K562 (cell line): ENCODE measurements around the gene SYS1. TPM values are rescaled to one million over a fixed set of nuclear protein-coding genes. Genes with fewer than 3 reads are reported as not detected.

Source experiments
- polyA plus RNA-seq, 8 experiments: library from polyadenylated mRNA; depleted of rRNA in 4 of 8; stranded (reverse) in 5 of 8; unstranded in 3 of 8; fragments of >200 nt; fragmentation: Nextera tagmentation in 2 of 8; fragmentation: Illumina TruSeq in 1 of 8; extraction: Ambion mirVana in 2 of 8; extraction: Trizol in 1 of 8; gene quantifications; 2 replicates each; pipeline versions ENCODE4 v1.2.1 to v1.2.3, GENCODE V29; 2011 to 2014; ENCODE audit warnings: inconsistent platforms in 1 of 8, missing spikeins in 1 of 8
- total RNA-seq, 7 experiments: library from RNA; depleted of rRNA in 6 of 7; stranded (reverse); fragments of >200 nt in 6 of 7; fragmentation: Illumina TruSeq in 2 of 7; extraction: Trizol in 2 of 7; gene quantifications; 2 replicates each; pipeline versions ENCODE4 v1.2.1 to v1.2.3, GENCODE V29; 2011 to 2021; ENCODE audit warnings: low replicate concordance in 1 of 7

SYS1 gene
- total and polyA plus RNA-seq, 9 of the 15 experiments (the other 6 are each of a cell fraction or from before 2014, with no cell fraction given), result 11.1 to 25.2 (median 17.5) TPM

Other genes starting within 250 kb of the SYS1 start
Only the 7 nearest of the 17 such genes appear.
- not detected in 2 replicates for gene RBPJL, start 56.3 kb upstream of the SYS1 start, total RNA-seq (2014; rRNA removed)
- gene RBPJL, start 56.3 kb upstream of the SYS1 start, total RNA-seq (2014; rRNA removed; fragmentation: Illumina TruSeq; extraction: Trizol), result not detected in 2 replicates
- not detected in 2 replicates for gene RBPJL, start 56.3 kb upstream of the SYS1 start, total RNA-seq (2015; rRNA removed; fragmentation: Illumina TruSeq; extraction: Trizol)
- gene RBPJL, start 56.3 kb upstream of the SYS1 start, total RNA-seq (2021), result not detected in 2 replicates
- gene RBPJL, start 56.3 kb upstream of the SYS1 start, polyA plus RNA-seq (2011; rRNA removed), result not detected in 2 replicates
- gene RBPJL, start 56.3 kb upstream of the SYS1 start, polyA plus RNA-seq (2014; fragmentation: Illumina TruSeq; extraction: Trizol), result not detected in 2 replicates
- not detected for gene RBPJL, start 56.3 kb upstream of the SYS1 start, polyA plus RNA-seq (2014; fragmentation: Nextera tagmentation; extraction: Ambion mirVana)
- gene RBPJL, start 56.3 kb upstream of the SYS1 start, polyA plus RNA-seq (2014; rRNA removed), result not detected in 2 replicates
- 0.09 and 0.24 TPM in 2 replicates for gene MATN4, start 54.9 kb upstream of the SYS1 start, total RNA-seq (2014; rRNA removed)
- not detected in 2 replicates for gene MATN4, start 54.9 kb upstream of the SYS1 start, total RNA-seq (2014; rRNA removed; fragmentation: Illumina TruSeq; extraction: Trizol)
- not detected in 2 replicates for gene MATN4, start 54.9 kb upstream of the SYS1 start, total RNA-seq (2015; rRNA removed; fragmentation: Illumina TruSeq; extraction: Trizol)
- 0.13 TPM in 1 of 2 replicates, not detected in the other for gene MATN4, start 54.9 kb upstream of the SYS1 start, total RNA-seq (2021)
- not detected in 2 replicates for gene MATN4, start 54.9 kb upstream of the SYS1 start, polyA plus RNA-seq (2011; rRNA removed)
- not detected in 2 replicates for gene MATN4, start 54.9 kb upstream of the SYS1 start, polyA plus RNA-seq (2014; fragmentation: Illumina TruSeq; extraction: Trizol)
- not detected for gene MATN4, start 54.9 kb upstream of the SYS1 start, polyA plus RNA-seq (2014; fragmentation: Nextera tagmentation; extraction: Ambion mirVana)
- 0.20 TPM in 1 of 2 replicates, not detected in the other for gene MATN4, start 54.9 kb upstream of the SYS1 start, polyA plus RNA-seq (2014; rRNA removed)
- 6.0 and 6.9 TPM in 2 replicates for gene SDC4, start 14.7 kb upstream of the SYS1 start, total RNA-seq (2014; rRNA removed)
- gene SDC4, start 14.7 kb upstream of the SYS1 start, total RNA-seq (2014; rRNA removed; fragmentation: Illumina TruSeq; extraction: Trizol), result 6.3 and 7.5 TPM in 2 replicates
- gene SDC4, start 14.7 kb upstream of the SYS1 start, total RNA-seq (2015; rRNA removed; fragmentation: Illumina TruSeq; extraction: Trizol), result 8.9 and 9.7 TPM in 2 replicates
- gene SDC4, start 14.7 kb upstream of the SYS1 start, total RNA-seq (2021), result 8.7 and 10.7 TPM in 2 replicates
- gene SDC4, start 14.7 kb upstream of the SYS1 start, polyA plus RNA-seq (2011; rRNA removed), result 4.7 and 5.3 TPM in 2 replicates
- 7.8 and 8.4 TPM in 2 replicates for gene SDC4, start 14.7 kb upstream of the SYS1 start, polyA plus RNA-seq (2014; fragmentation: Illumina TruSeq; extraction: Trizol)
- gene SDC4, start 14.7 kb upstream of the SYS1 start, polyA plus RNA-seq (2014; fragmentation: Nextera tagmentation; extraction: Ambion mirVana), result 1 to 10 TPM; 2.1 to 4.2 TPM
- gene SDC4, start 14.7 kb upstream of the SYS1 start, polyA plus RNA-seq (2014; rRNA removed), result 6.4 and 6.7 TPM in 2 replicates
- gene TP53TG5, start 15.2 kb downstream of the SYS1 start, total RNA-seq (2014; rRNA removed), result 0.05 TPM in 1 of 2 replicates, not detected in the other
- 0.04 and 0.22 TPM in 2 replicates for gene TP53TG5, start 15.2 kb downstream of the SYS1 start, total RNA-seq (2014; rRNA removed; fragmentation: Illumina TruSeq; extraction: Trizol)
- not detected in 2 replicates for gene TP53TG5, start 15.2 kb downstream of the SYS1 start, total RNA-seq (2015; rRNA removed; fragmentation: Illumina TruSeq; extraction: Trizol)
- 0.20 TPM in 1 of 2 replicates, not detected in the other for gene TP53TG5, start 15.2 kb downstream of the SYS1 start, total RNA-seq (2021)
- not detected in 2 replicates for gene TP53TG5, start 15.2 kb downstream of the SYS1 start, polyA plus RNA-seq (2011; rRNA removed)
- gene TP53TG5, start 15.2 kb downstream of the SYS1 start, polyA plus RNA-seq (2014; fragmentation: Illumina TruSeq; extraction: Trizol), result 0.04 TPM in 1 of 2 replicates, not detected in the other
- gene TP53TG5, start 15.2 kb downstream of the SYS1 start, polyA plus RNA-seq (2014; fragmentation: Nextera tagmentation; extraction: Ambion mirVana), result not detected
- not detected in 2 replicates for gene TP53TG5, start 15.2 kb downstream of the SYS1 start, polyA plus RNA-seq (2014; rRNA removed)
- 12.8 and 17.7 TPM in 2 replicates for gene DBNDD2, start 45.1 kb downstream of the SYS1 start, total RNA-seq (2014; rRNA removed)
- gene DBNDD2, start 45.1 kb downstream of the SYS1 start, total RNA-seq (2014; rRNA removed; fragmentation: Illumina TruSeq; extraction: Trizol), result 31.6 and 33.8 TPM in 2 replicates
- 32.4 and 35.8 TPM in 2 replicates for gene DBNDD2, start 45.1 kb downstream of the SYS1 start, total RNA-seq (2015; rRNA removed; fragmentation: Illumina TruSeq; extraction: Trizol)
- 36.9 and 43.4 TPM in 2 replicates for gene DBNDD2, start 45.1 kb downstream of the SYS1 start, total RNA-seq (2021)
- 51.6 and 64.0 TPM in 2 replicates for gene DBNDD2, start 45.1 kb downstream of the SYS1 start, polyA plus RNA-seq (2011; rRNA removed)
- gene DBNDD2, start 45.1 kb downstream of the SYS1 start, polyA plus RNA-seq (2014; fragmentation: Illumina TruSeq; extraction: Trizol), result 49.7 and 53.9 TPM in 2 replicates
- gene DBNDD2, start 45.1 kb downstream of the SYS1 start, polyA plus RNA-seq (2014; fragmentation: Nextera tagmentation; extraction: Ambion mirVana), result 10 to 100 TPM; 15.2 to 20.3 TPM
- 62.3 and 62.5 TPM in 2 replicates for gene DBNDD2, start 45.1 kb downstream of the SYS1 start, polyA plus RNA-seq (2014; rRNA removed)
- 46.9 and 75.3 TPM in 2 replicates for gene PIGT, start 53.0 kb downstream of the SYS1 start, total RNA-seq (2014; rRNA removed)
- gene PIGT, start 53.0 kb downstream of the SYS1 start, total RNA-seq (2014; rRNA removed; fragmentation: Illumina TruSeq; extraction: Trizol), result 27.3 and 31.5 TPM in 2 replicates
- gene PIGT, start 53.0 kb downstream of the SYS1 start, total RNA-seq (2015; rRNA removed; fragmentation: Illumina TruSeq; extraction: Trizol), result 49.2 and 53.0 TPM in 2 replicates
- gene PIGT, start 53.0 kb downstream of the SYS1 start, total RNA-seq (2021), result 75.1 and 79.9 TPM in 2 replicates
- 14.6 and 42.1 TPM in 2 replicates for gene PIGT, start 53.0 kb downstream of the SYS1 start, polyA plus RNA-seq (2011; rRNA removed)
- gene PIGT, start 53.0 kb downstream of the SYS1 start, polyA plus RNA-seq (2014; fragmentation: Illumina TruSeq; extraction: Trizol), result 105 and 108 TPM in 2 replicates
- gene PIGT, start 53.0 kb downstream of the SYS1 start, polyA plus RNA-seq (2014; fragmentation: Nextera tagmentation; extraction: Ambion mirVana), result 10 to 100 TPM; 33.7 to 68.4 TPM
- gene PIGT, start 53.0 kb downstream of the SYS1 start, polyA plus RNA-seq (2014; rRNA removed), result 30.9 and 35.4 TPM in 2 replicates
- gene WFDC2, start 106.6 kb downstream of the SYS1 start, total RNA-seq (2014; rRNA removed), result not detected in 2 replicates
- gene WFDC2, start 106.6 kb downstream of the SYS1 start, total RNA-seq (2014; rRNA removed; fragmentation: Illumina TruSeq; extraction: Trizol), result not detected in 2 replicates
- gene WFDC2, start 106.6 kb downstream of the SYS1 start, total RNA-seq (2015; rRNA removed; fragmentation: Illumina TruSeq; extraction: Trizol), result not detected in 2 replicates
- not detected in 2 replicates for gene WFDC2, start 106.6 kb downstream of the SYS1 start, total RNA-seq (2021)
- not detected in 2 replicates for gene WFDC2, start 106.6 kb downstream of the SYS1 start, polyA plus RNA-seq (2011; rRNA removed)
- gene WFDC2, start 106.6 kb downstream of the SYS1 start, polyA plus RNA-seq (2014; fragmentation: Illumina TruSeq; extraction: Trizol), result not detected in 2 replicates
- not detected for gene WFDC2, start 106.6 kb downstream of the SYS1 start, polyA plus RNA-seq (2014; fragmentation: Nextera tagmentation; extraction: Ambion mirVana)
- gene WFDC2, start 106.6 kb downstream of the SYS1 start, polyA plus RNA-seq (2014; rRNA removed), result not detected in 2 replicates